Measurements from ENCODE around the gene CXCL8.

Gene CXCL8

GRCh38 chr4:73692701-73693100 is 47.7 kb upstream of the CXCL8 start:
- Histone ChIP-seq H3K4me2 (ENCODE audit: low read depth, low read length, poor library complexity, severe bottlenecking) (no peak overlapping the region), H2AFZ (ENCODE audit: low read length) (no peak overlapping the region), H3K9ac (ENCODE audit: low read depth, low read length, poor library complexity, severe bottlenecking) (no peak overlapping the region), H3K36me3 (ENCODE audit: insufficient read depth, low read length) (no peaks in the 10 kb centered on the region), H3K9me2 (replicated peaks; ENCODE audit: low read depth, low read length) (no peaks in the 10 kb centered on the region), H3K9me3 (ENCODE audit: insufficient read depth, low read depth, low read length) (no peaks in the 10 kb centered on the region), H3F3A (ENCODE audit: low read depth) (no peaks in the 10 kb centered on the region), H3K27me3 (ENCODE audit: insufficient read depth, low read length, poor library complexity, severe bottlenecking) (no peaks in the 10 kb centered on the region), H3K4me3 (ENCODE audit: low read length, poor library complexity, severe bottlenecking) (no peak overlapping the region), H3K4me1 (ENCODE audit: insufficient read depth, low read length, poor library complexity, severe bottlenecking) (peaks cover under 1% of the 10 kb centered on the region), H4K20me1 (ENCODE audit: insufficient read depth, low read length, poor library complexity, severe bottlenecking) (no peaks in the 10 kb centered on the region), H3K79me2 (ENCODE audit: insufficient read depth, low read length) (no peaks in the 10 kb centered on the region)
- TF ChIP-seq CTCF (conservative IDR thresholded peaks at IDR 0.05; ENCODE audit: low read length), result no peak
- no peak for TF ChIP-seq EZH2phosphoT487 (IDR thresholded peaks at IDR 0.05; ENCODE audit: borderline replicate concordance)

DNA sequence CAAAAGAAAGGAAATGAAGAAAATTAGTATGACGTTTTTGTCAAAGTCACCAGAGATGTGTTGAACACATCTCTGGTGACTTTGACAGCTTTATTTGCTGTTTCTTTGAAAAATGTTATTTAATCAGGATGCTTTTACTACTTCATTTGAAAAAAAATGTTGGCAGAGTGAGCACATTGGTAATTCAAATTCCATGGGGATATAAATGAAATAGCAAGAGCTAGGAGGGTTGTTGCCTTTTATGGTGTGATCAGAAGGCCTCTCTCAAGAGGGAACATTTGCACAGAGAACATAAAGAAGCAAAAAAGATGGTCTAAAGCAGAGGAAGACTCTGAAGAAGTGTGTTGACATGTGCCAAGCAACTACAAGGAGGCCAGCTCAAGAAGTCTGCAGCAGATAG is 46.6 kb upstream of the CXCL8 start:
- H3K9me3 ChIP-seq (ENCODE audit: insufficient read depth, low read depth, low read length), result no peaks in the 10 kb centered on the region
- H3K27me3 ChIP-seq (ENCODE audit: insufficient read depth, low read length, poor library complexity, severe bottlenecking), result no peaks in the 10 kb centered on the region
- H2AFZ ChIP-seq (ENCODE audit: low read length), result peak overlapping the region; percentile 61
- TF ChIP-seq EZH2phosphoT487 (IDR thresholded peaks at IDR 0.05; ENCODE audit: borderline replicate concordance), result no peak
- no peak for TF ChIP-seq CTCF (conservative IDR thresholded peaks at IDR 0.05; ENCODE audit: low read length)
- H3K9me2 ChIP-seq (replicated peaks; ENCODE audit: low read depth, low read length), result no peaks in the 10 kb centered on the region
- peaks cover 8% of the 10 kb centered on the region for H3K4me1 ChIP-seq (ENCODE audit: insufficient read depth, low read length, poor library complexity, severe bottlenecking)
- no peak overlapping the region for H3K4me2 ChIP-seq (ENCODE audit: low read depth, low read length, poor library complexity, severe bottlenecking)
- no peaks in the 10 kb centered on the region for H3F3A ChIP-seq (ENCODE audit: low read depth)
- H3K79me2 ChIP-seq (ENCODE audit: insufficient read depth, low read length), result no peaks in the 10 kb centered on the region
- H3K36me3 ChIP-seq (ENCODE audit: insufficient read depth, low read length), result no peaks in the 10 kb centered on the region
- no peak overlapping the region for H3K4me3 ChIP-seq (ENCODE audit: low read length, poor library complexity, severe bottlenecking)
- H4K20me1 ChIP-seq (ENCODE audit: insufficient read depth, low read length, poor library complexity, severe bottlenecking), result no peaks in the 10 kb centered on the region
- H3K9ac ChIP-seq (ENCODE audit: low read depth, low read length, poor library complexity, severe bottlenecking), result no peak overlapping the region

- Histone ChIP-seq H3K4me1 (ENCODE audit: insufficient read depth, low read length, poor library complexity, severe bottlenecking) (peaks cover 8% of the 10 kb centered on the region), H4K20me1 (ENCODE audit: insufficient read depth, low read length, poor library complexity, severe bottlenecking) (no peaks in the 10 kb centered on the region), H3K4me2 (ENCODE audit: low read depth, low read length, poor library complexity, severe bottlenecking) (peak overlapping the region; percentile 8), H3K36me3 (ENCODE audit: insufficient read depth, low read length) (no peaks in the 10 kb centered on the region), H3K79me2 (ENCODE audit: insufficient read depth, low read length) (no peaks in the 10 kb centered on the region), H2AFZ (ENCODE audit: low read length) (peak overlapping the region; percentile 53), H3K4me3 (ENCODE audit: low read length, poor library complexity, severe bottlenecking) (no peak overlapping the region), H3K9me3 (ENCODE audit: insufficient read depth, low read depth, low read length) (no peaks in the 10 kb centered on the region), H3F3A (ENCODE audit: low read depth) (no peaks in the 10 kb centered on the region), H3K27me3 (ENCODE audit: insufficient read depth, low read length, poor library complexity, severe bottlenecking) (no peaks in the 10 kb centered on the region), H3K9ac (ENCODE audit: low read depth, low read length, poor library complexity, severe bottlenecking) (no peak overlapping the region), H3K9me2 (replicated peaks; ENCODE audit: low read depth, low read length) (no peaks in the 10 kb centered on the region)
- TF ChIP-seq EZH2phosphoT487 (IDR thresholded peaks at IDR 0.05; ENCODE audit: borderline replicate concordance), result no peak
- TF ChIP-seq CTCF (conservative IDR thresholded peaks at IDR 0.05; ENCODE audit: low read length), result no peak
Measured at GRCh38 chr4:73698217-73698616, 42.2 kb upstream of the CXCL8 start.
